HUES64 (cell line): ENCODE results near the gene RIGI.
"Not testable (repeated sequence)": the region's sequence is repeated elsewhere in the genome, so short reads cannot be mapped to it uniquely, and the experiment has no call there.

Experiments
- H3K27ac ChIP-seq: 2 replicates; pipeline ENCODE4 v1.7.0; 2013; ENCODE audit warnings: low read depth, low read length, inconsistent platforms
- H3K27me3 ChIP-seq: 2 replicates; pipeline ENCODE4 v1.6.1; 2013; ENCODE audit warnings: mild to moderate bottlenecking, low read length; ENCODE audit not compliant: insufficient read depth
- H3K36me3 ChIP-seq: 2 replicates; pipeline ENCODE4 v1.6.1; 2013; ENCODE audit warnings: mild to moderate bottlenecking, low read length; ENCODE audit not compliant: insufficient read depth
- H3K4me1 ChIP-seq: 2 replicates; pipeline ENCODE4 v1.6.1; 2013; ENCODE audit warnings: mild to moderate bottlenecking, low read length, moderate library complexity; ENCODE audit not compliant: insufficient read depth
- H3K4me3 ChIP-seq: 2 replicates; pipeline ENCODE4 v1.5.1; 2013; ENCODE audit warnings: mild to moderate bottlenecking, low read length, moderate library complexity
- H3K9ac ChIP-seq: 2 replicates; pipeline ENCODE4 v1.6.1; 2013; ENCODE audit warnings: mild to moderate bottlenecking, low read depth, low read length
- H3K9me3 ChIP-seq: 2 replicates; pipeline ENCODE4 v1.6.1; 2013; ENCODE audit warnings: low read depth, low read length; ENCODE audit not compliant: insufficient read depth
- WGBS: fragments of 150-250, 120-280 bp; methylation state at CpG from one replicate; pipeline ENCODE4 v1.1.7; 2013; ENCODE audit warnings: missing lambda C conversion rate; 5-methylcytosine and 5-hydroxymethylcytosine counted together

Gene RIGI

DNA sequence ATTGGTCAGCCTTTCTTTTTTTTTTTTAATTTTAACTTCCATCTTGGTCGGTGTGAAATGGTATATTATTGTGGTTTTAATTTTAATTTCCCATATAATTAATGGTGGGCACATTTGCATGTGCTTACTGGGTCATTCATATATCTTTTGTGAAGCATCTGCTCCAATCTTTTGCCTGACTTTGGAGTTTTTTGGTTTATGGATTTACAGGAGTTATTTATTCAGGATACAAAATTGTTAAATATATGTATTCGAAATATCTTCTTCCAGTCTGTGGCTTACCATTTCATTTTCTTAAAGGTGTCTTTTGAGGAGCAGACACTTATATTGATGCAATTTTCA is 682 bp upstream of the RIGI start:
- no CpG with 5 or more reads among the region's 2 CpGs for WGBS
- Histone ChIP-seq H3K9me3 (no peaks in the 10 kb centered on the region), H3K27ac (no peak overlapping the region), H3K4me1 (peaks cover 7% of the 10 kb centered on the region; the same call in 1 of the 2 replicates), H3K27me3 (no peaks in the 10 kb centered on the region), H3K36me3 (no peaks in the 10 kb centered on the region), H3K9ac (peak overlapping the region; percentile 78; the same call in 1 of the 2 replicates), H3K4me3 (peak overlapping the region; percentile 95)

DNA sequence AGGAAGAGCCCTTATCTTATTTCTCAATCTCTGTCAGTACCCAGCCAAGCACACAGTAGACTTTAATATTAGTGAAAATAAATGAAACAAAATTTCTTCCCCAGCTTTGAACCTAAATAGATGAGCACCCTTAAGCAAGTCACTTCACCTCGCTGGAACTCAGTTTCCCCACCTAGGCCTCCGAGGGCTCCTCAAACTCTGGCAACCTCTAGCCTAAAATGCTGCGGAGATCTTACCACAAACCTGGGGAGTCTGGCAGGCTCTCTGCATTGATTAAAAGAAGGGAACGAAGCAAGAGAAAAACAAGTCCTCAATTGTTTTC is 326 bp downstream of the RIGI start:
- Histone ChIP-seq H3K9ac (peak overlapping the region; percentile 78), H3K27ac (peak overlapping the region; percentile 39; the same call in 1 of the 2 replicates), H3K4me3 (peak overlapping the region; percentile 95), H3K4me1 (peaks cover 7% of the 10 kb centered on the region; the same call in 1 of the 2 replicates), H3K36me3 (no peaks in the 10 kb centered on the region), H3K9me3 (peaks cover 6% of the 10 kb centered on the region), H3K27me3 (no peaks in the 10 kb centered on the region)
- 23% methylated on average over 4 of the region's 4 CpGs for WGBS

DNA sequence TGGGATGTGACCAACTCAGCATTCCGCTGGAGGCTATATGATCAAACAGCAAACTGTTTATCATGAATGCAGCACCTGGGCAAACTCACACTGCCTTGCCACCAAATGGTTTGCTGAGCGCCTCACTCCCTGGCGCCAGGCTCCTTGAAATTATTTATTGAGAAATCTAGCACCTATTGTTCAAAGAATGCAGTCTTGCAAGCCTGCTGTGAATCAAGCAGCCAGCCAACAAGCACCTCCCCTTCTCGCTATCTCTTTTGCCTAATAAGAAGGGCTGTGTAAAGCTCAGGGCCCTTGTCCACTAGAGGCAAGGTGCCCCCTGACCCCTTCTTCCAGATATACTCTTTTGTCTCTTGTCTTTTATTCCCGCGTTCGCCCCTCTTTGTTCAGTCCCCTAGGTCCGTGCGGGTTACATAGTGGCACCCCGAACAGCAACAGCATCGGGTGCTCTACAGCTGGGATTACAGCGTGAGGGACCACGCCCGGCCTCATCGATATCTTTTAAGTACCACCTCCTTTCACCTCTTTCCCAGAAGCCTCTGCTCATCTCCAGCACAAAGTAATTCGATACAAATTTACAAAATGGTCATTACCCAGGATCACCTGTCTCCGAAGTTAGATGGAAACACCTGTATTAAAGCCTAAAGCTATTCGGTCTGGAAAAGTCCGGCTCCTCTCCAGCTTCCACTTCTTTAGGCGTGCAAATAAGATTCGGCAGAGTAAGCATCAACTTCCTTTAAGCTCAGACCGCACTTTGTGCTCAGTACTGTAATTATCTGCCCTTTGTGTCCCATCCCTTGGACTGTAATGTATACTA is 896 bp downstream of the RIGI start:
- 83% methylated on average over 22 of the region's 22 CpGs for WGBS
- peaks cover 7% of the 10 kb centered on the region; the same call in 1 of the 2 replicates for H3K4me1 ChIP-seq
- H3K27me3 ChIP-seq: no peaks in the 10 kb centered on the region
- no peaks in the 10 kb centered on the region for H3K36me3 ChIP-seq
- H3K9me3 ChIP-seq: peaks cover 11% of the 10 kb centered on the region
- no peak overlapping the region for H3K27ac ChIP-seq
- peak overlapping the region; percentile 95 for H3K4me3 ChIP-seq
- H3K9ac ChIP-seq: peak overlapping the region; percentile 78; the same call in 1 of the 2 replicates

- not testable (repeated sequence) for H3K27me3 ChIP-seq, H3K36me3 ChIP-seq, H3K27ac ChIP-seq, H3K4me1 ChIP-seq, H3K9ac ChIP-seq, H3K4me3 ChIP-seq
- H3K9me3 ChIP-seq: peaks cover 17% of the 10 kb centered on the region
- 92% methylated on average over 11 of the region's 11 CpGs for WGBS
These were observed 1.5 kb downstream of the RIGI start for GRCh38 chr9:32524558-32524891.

GRCh38 chr9:32523910-32524309 is 2.1 kb downstream of the RIGI start:
- WGBS: no CpG with 5 or more reads among the region's 1 CpG
- H3K4me1 ChIP-seq: peaks cover 7% of the 10 kb centered on the region; the same call in 1 of the 2 replicates
- H3K27me3 ChIP-seq: no peaks in the 10 kb centered on the region
- H3K9me3 ChIP-seq: peaks cover 23% of the 10 kb centered on the region
- no peak overlapping the region for H3K9ac ChIP-seq
- H3K36me3 ChIP-seq: 0 out of 2 replicates have a peak, but pooled peaks cover 2% of the 10 kb centered on the region
- H3K27ac ChIP-seq: no peak overlapping the region
- no peak overlapping the region for H3K4me3 ChIP-seq

DNA sequence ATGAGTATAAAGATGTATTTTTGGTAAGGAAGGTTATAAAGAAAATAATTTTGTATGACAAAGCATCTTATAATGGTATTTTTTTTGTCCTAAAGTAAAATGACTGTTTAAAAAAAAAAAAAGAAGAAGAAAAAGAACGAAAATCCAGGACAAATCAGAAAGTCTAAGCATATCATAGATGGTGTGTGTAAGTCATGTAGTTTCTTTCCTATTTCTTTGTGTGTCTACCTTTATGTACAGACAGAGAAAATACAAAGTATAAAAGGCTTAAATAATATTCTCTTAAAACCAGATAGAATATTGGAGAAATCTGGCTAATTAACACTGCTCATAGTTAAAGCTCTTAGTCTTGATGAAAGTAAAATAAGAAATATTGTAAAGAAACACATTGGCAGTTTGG is 7.7 kb downstream of the RIGI start:
- Histone ChIP-seq H3K9me3 (peaks cover 52% of the 10 kb centered on the region), H3K27ac (no peak overlapping the region), H3K4me1 (no peaks in the 10 kb centered on the region), H3K4me3 (no peak overlapping the region), H3K9ac (no peak overlapping the region), H3K27me3 (no peaks in the 10 kb centered on the region), H3K36me3 (peaks cover 3% of the 10 kb centered on the region; the same call in 1 of the 2 replicates)
- WGBS: 100% methylated on average over 1 of the region's 1 CpG

GRCh38 chr9:32516241-32516640 is 9.8 kb downstream of the RIGI start:
- H3K4me3 ChIP-seq: no peak overlapping the region
- no peaks in the 10 kb centered on the region for H3K4me1 ChIP-seq
- no peak overlapping the region for H3K27ac ChIP-seq
- peaks cover 48% of the 10 kb centered on the region for H3K9me3 ChIP-seq
- H3K9ac ChIP-seq: no peak overlapping the region
- no peaks in the 10 kb centered on the region for H3K27me3 ChIP-seq
- peaks cover 3% of the 10 kb centered on the region; the same call in 1 of the 2 replicates for H3K36me3 ChIP-seq

DNA sequence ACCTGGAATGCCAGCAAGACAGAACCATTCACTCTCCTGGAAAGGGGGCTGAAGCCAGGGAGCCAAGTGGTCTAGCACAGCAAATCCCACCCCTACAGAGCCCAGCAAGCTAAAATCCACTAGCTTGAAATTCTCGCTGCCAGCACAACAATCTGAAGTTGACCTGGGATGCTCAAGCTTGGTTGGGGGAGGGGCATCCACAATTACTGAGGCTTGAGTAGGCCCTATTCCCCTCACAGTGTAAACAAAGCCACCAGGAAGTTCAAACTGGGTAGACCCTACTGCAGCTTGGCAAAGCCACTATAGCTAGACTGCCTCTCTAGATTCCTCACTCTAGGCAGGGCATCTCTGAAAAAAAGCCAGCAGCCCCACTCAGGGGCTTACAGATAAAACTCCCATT is 17.3 kb downstream of the RIGI start:
- H3K9ac ChIP-seq: no peak overlapping the region
- H3K36me3 ChIP-seq: no peaks in the 10 kb centered on the region
- no peaks in the 10 kb centered on the region for H3K27me3 ChIP-seq
- whole genome bisulfite sequencing: 38% methylated on average over 1 of the region's 1 CpG
- H3K9me3 ChIP-seq: no peaks in the 10 kb centered on the region
- no peak overlapping the region for H3K4me3 ChIP-seq
- peaks cover 5% of the 10 kb centered on the region; the same call in 1 of the 2 replicates for H3K4me1 ChIP-seq
- no peak overlapping the region for H3K27ac ChIP-seq

GRCh38 chr9:32503008-32503407 is 23.0 kb downstream of the RIGI start:
- Histone ChIP-seq H3K36me3 (peaks cover 12% of the 10 kb centered on the region), H3K9me3 (no peaks in the 10 kb centered on the region), H3K9ac (no peak overlapping the region), H3K4me3 (no peak overlapping the region), H3K4me1 (no peaks in the 10 kb centered on the region; the same call in 1 of the 2 replicates), H3K27ac (no peak overlapping the region), H3K27me3 (no peaks in the 10 kb centered on the region)
- 62% methylated on average over 3 of the region's 3 CpGs for WGBS

- Histone ChIP-seq H3K4me1 (no peaks in the 10 kb centered on the region; the same call in 1 of the 2 replicates), H3K9me3 (no peaks in the 10 kb centered on the region), H3K9ac (no peak overlapping the region), H3K27me3 (no peaks in the 10 kb centered on the region), H3K4me3 (no peak overlapping the region), H3K27ac (no peak overlapping the region), H3K36me3 (peaks cover 14% of the 10 kb centered on the region)
- WGBS: 86% methylated on average over 3 of the region's 4 CpGs
These were observed 23.5 kb downstream of the RIGI start for GRCh38 chr9:32502464-32502863.

DNA sequence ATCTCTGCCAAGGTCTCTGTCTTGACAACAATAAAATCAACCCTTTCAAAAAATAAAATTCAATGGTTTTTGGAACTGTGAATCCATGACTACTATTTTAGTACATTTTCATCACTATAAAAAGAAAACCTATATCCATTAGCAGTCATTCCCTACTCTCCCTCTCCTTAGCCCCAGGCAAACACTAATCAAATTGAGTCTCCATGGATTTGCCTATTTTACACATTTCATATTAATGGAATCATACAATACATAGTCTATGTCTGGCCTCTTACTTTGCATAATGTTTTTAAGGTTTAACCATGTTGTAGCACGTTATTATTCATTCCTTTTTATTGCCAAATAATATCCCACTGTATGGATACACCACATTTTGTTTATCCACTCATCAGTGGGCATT is 24.1 kb downstream of the RIGI start:
- no peaks in the 10 kb centered on the region; the same call in 1 of the 2 replicates for H3K4me1 ChIP-seq
- no peak overlapping the region for H3K9ac ChIP-seq
- no peak overlapping the region for H3K27ac ChIP-seq
- no peaks in the 10 kb centered on the region for H3K9me3 ChIP-seq
- H3K36me3 ChIP-seq: peaks cover 14% of the 10 kb centered on the region
- H3K4me3 ChIP-seq: no peak overlapping the region
- H3K27me3 ChIP-seq: no peaks in the 10 kb centered on the region
- 81% methylated on average over 1 of the region's 1 CpG for WGBS
